NCI-H82 (cell line): Measurements from ENCODE around the gene TSLP.

Experiments
- DNase-seq: peaks from one replicate; lab custom pipeline; 2025; lab: John Stamatoyannopoulos, UW

Gene TSLP

DNA sequence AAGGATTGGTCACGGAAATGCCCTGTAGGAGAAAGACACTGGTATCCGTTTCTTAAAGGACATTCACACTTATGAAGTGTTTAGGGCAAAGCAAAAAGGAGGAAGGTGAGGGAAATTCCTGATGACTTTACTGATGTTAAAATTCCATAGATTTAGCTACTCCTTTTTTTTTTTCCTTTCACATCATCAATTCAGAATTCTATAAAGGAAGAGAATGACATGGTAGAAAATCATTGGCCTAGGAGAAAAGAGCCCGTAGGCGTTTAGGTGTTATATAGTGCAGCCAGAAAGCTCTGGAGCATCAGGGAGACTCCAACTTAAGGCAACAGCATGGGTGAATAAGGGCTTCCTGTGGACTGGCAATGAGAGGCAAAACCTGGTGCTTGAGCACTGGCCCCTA is at the start of gene TSLP:
TSS of gene TSLP (plus strand) at position 301 of the 400 bp plus-strand sequence. CDS start 178 bp downstream, outside the sequence.
- DNase-seq = no peak

DNA sequence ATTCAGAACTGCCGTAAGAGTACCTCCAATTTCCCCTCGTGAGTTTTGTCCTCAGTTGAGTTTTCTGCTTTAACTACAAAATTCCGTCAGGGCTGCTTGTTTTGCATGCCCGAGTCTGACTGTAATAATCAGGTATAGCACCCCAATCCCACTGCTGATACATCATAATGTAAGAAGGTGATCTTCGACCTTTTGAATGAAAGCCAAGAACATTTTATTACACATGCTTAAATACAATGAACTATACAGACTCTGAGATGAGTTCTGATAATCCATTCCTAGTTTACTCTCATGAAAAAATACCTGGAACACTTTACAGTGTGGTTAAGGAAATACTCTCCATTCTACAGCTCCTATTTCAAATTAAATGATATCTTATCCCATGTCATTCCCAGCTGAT is 49.2 kb upstream of the TSLP start:
- no peak for DNase-seq

DNA sequence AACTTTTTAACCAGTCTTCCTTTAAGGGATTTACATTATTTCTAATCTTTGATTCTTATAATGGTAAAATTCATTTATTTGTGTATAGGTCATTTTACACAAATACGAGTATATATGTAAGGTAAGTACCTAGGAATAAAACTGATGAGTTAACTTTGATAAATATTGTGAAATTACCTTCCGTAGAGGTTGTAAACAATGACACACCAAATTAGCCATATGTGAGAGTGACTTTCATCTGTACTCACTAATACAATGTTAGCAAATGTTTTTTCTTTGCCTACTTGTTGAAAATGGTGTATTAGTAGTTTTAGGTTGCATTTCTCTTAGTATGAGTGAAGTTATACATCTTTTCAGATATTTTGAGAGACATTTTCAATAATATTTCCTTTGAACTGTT is 42.6 kb upstream of the TSLP start:
- DNase-seq = no peak

DNA sequence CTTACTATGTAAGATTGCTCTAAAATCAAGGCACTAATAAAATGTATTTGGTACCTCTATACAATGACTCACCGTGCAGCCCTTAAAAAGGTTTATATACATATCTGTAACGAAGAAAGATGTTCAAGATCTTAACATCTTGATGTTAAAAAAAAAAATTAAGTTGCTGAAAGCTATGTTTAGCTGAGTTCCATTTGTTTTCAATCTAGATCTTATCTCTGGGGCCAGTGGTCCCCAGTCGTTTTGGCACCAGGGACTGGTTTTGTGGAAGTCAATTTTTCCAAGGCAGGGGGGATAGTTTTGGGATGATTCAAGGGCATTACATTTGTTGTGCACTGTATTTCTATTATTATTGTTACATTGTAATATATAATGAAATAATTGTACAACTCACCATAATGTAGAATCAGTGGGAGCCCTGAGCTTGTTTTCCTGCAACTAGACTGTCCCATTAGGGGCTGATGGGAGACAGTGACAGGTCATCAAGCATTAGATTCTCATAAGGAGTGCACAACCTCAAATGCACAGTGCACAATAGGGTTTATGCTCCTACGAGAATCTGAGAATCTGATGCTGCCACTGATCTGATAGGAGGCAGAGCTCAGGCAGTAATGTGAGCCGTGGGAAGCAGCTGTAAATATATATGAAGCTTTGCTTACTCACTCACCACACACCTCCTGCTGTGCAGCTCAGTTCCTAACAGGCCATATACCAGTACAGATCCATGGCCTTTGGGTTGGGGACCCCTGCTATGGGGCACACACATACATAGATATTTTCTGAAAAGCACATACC is 27.6 kb upstream of the TSLP start:
- no peak for DNase-seq

DNA sequence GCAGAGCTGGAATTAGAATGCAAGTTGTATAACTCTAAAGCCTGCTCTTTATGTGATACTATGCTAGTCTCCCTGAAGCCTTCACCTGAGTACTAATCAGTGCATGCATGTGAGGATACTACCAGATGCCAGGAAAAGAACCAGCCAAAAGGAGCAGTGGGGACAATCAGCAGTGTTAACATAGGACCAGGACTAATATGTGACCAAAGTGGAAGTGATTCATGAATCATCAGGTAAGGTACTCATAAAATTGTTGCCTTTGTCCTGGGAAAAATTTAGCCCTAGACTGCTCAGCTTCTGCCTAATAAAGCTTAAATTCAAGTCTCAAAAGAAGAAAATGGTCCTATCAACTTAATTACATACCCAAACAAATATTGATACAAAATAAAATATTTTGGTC is 13.4 kb upstream of the TSLP start:
- DNase-seq = no peak

DNA sequence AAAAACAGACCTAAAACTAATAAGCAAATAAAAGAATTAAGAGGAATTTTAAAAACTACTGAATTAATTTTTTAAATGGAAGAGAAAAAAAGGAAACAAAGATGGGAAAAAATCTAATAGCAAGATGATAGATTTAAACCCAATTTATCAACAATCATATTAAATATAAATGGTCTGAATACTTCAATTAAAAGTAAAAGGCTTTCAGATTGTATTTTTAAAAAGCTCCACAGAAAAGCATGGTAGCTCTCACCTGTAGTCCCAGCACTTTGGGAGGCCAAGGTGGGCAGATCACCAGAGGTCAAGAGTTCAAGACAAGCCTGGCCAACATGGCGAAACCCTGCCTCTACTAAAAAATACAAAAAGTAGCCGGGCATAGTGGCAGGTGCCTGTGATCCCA is 11.3 kb upstream of the TSLP start:
- DNase-seq = no peak

DNA sequence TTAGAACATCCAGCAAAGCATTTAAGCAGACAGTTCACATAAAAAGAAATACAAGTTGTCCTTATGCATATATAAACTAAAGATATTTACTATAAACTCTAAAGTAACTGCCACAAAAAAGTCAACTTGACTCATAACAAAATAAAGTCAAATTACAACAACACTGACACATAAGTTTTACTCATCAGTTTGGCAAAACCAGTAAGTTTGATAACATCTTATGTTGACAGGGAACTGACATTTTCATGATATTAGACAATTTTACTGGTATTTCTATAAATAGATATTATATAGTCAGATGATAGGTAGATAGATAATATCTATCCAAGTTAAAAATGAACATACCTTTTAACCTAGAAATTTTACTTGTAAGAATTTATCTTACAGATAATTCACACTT is 9.9 kb upstream of the TSLP start:
- DNase-seq = no peak

DNA sequence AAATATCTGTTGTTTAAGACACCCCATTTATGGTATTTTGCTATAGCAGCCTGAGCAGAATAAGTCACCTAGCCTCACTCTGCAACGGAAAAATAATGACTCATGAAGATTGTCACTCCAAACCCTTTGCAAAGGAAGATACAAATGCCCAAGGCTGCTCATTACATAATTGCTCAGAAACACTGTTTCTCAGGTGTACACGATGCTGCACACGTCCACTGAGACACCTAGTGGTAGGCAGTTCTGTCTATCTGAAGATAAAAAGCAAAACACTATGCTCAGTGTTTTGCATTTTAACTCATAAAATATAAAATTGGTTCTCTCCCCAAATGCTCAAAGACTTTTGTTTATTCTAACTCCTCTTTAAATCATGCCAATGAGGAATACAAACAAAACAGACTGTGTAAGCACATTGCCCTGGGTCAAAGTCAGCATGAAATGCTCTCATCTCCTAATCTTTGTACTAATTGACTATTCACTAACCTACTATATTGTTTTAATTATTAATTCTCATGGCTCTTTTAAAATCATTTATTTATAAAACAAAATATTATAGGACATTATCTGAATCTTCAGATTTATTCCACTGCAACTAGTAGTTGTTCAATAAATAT is 7.7 kb upstream of the TSLP start:
- peak; percentile 35 for DNase-seq

DNA sequence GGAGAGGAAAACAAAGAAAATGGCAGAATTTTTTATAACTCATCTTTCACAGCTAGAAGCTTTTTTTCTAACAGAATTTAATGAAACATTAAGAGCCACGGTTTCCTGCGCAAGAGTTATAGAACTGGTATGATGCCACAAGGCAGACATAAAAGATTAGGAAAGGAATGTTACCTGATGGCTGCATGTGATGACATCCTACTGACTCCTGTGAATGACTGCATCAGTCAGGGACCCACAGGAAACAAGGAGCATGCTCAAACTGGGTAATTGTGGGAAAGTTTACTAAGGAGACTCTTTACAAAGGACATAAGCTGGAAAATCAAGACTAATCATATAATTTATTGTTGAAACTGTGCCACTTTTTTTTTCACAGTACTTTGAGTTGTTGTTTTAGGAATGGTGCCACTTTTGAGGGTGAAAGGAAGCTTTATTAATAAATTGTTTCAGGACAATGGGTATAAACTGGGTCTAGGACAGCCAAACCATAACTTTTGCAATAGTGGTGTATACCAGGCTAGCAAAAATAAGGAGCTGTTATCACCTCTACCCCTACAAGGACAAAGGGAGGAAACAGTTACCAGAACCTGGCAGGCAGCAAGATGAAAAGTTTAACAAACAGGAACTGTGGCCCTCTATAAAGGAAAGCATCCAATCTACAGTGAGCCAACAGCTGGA is 5.1 kb upstream of the TSLP start:
- DNase-seq = no peak

DNA sequence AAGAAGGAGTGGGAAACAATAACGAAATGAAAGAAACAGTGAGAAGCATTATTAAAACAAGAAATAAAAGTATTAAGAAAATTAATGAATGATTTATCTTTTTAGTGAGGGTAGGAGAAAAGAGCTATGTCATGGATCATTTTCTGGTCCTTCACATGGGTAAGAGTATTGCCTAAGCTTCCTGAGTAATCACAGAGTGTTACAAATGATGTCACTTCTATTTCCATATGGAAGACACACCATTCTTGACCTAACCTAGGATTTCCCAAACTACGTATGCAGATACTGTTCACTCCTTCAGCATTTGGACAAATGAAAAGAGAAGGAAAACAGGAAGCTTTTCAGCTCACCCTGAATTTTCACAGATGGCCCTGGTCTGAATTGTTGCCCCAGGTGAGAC is 3.3 kb upstream of the TSLP start:
- DNase-seq = no peak

DNA sequence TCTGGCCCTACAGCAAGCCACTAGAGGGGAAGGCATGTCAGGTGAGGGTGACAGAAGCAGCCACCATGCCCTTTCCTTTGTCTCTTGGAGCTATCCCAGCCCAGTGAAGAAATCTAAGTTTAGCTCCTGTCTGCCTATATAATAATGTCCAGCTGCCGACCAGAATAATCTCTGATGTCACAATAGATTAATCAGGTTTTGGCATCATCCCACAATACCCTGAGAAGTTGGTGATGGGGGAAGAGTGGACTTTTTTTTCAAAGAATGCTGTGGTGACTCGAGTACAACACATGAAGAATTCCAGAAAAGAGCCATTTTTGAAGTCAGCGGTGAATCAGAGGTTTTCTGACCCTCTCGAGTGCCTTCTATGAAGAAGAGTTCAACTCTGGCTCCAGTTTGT is 1.7 kb upstream of the TSLP start:
- peak; percentile 4 for DNase-seq

DNA sequence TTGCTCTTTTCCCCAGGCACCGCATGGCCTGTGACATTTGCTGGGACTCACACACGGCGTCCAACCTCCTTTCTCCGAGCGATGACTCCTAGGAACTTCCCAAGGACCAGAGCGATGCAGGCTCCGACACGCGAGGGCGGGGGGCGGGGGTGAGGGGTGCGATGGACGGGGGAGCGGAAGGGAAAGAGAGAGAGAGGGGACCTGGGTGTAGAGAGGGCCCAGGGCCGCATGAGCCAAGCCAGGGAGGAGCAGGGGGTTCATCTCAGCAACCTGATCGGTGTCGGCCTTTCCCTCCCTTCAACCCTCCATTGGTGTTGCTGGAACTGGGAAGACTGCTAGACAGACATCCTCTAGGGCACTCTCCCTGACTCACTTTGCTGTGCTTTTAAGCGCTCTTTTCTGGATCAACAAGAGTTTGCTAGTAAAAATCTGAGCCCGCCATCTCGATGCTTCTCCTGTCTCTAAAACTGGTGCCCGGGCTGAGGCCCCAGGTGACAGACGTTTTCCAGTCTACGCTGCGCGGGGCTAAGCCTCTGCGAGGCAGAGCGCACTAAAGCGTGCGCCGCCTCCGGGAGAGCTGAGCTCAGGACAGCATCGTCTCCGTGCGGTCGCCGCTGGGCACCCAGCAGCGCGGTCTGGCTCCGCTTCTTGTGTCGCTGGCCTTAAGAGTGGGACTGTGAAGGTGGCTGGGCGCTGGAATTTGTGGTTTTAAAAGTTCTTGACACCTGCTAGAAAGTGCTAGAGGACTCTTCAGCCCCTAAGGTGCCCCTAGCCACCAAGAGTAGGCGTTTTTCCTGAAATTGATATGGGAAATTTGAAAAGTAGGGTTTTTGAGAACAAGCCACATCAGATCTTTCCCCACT is 1.0 kb upstream of the TSLP start:
- no peak for DNase-seq

DNA sequence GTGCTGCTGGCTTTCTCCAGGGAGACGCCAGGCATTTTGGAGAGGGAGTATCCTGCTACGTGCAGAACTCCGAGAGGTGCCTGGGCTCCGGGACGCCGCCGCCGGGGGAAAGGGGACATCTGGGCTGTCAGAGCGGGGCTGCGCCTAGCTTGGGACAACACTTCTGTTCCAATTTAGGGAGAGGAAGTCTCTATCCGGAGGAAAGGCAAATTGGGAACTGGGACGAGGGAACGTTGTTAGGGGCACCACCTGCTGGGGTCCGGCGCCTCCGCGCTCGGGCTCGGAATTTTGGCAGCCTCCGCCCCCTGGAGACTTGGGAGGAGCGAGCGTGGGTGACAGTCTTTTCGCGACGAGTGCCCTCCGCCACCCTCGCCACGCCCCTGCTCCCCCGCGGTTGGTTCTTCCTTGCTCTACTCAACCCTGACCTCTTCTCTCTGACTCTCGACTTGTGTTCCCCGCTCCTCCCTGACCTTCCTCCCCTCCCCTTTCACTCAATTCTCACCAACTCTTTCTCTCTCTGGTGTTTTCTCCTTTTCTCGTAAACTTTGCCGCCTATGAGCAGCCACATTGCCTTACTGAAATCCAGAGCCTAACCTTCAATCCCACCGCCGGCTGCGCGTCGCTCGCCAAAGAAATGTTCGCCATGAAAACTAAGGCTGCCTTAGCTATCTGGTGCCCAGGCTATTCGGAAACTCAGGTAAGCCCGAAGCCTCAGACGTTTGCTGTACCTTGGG is 1.6 kb downstream of the TSLP start:
- peak; percentile 77 for DNase-seq

DNA sequence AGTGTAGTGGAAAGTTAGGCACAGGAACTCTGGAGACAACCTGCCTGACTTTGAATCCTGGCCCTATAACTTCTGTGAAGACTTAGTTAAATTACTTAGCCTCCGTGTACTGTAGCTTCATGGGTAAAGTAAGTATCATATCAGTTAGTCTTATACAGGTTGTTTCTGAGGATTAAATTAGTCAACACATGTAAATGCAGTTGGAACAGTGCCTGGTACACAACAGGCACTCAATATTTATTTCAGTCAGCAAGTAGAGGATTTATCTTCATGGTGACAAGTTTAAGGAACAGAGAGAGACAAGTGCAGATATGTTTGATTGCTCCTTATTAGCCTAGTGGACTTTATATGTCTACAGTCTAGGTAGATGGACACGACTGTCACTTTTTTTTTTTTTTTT is 2.7 kb downstream of the TSLP start:
- no peak for DNase-seq

DNA sequence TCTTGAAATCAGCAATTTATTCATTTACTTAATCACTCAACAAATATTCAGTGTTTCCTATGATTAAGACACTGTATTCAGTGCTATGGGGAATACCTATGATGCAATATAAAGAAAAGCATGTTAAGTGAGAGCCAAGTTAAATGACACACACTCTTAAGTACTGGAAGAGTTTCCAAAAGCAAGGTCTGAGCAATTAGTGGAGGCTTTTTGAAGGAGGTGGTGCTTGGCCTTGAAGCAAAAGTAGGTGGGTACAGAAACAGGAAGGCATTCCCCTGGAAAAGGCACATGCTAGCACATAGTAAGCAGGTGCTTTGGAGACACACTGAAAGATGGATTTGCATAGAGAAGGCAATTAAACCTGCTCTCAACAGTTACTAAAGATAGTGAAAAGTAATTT is 4.0 kb downstream of the TSLP start:
- no peak for DNase-seq

DNA sequence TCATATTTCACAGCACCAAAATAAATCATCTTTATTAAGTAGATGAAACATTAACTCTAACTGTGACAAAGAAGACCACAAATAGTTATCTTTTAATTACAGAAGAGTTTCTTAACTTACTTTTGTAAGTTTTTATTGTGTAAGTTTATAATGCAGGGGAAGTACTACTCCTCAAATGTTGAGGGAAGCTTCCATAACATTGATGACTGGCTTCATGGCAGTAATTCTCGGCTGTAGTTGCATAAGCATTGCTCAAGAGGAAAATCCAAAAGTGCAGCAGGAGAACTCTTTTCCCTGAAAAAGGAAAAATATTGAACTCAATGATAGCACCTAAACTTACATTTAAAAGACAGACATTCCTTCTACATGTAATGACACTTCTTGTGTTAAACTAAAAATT is 4.6 kb downstream of the TSLP start:
- no peak for DNase-seq

DNA sequence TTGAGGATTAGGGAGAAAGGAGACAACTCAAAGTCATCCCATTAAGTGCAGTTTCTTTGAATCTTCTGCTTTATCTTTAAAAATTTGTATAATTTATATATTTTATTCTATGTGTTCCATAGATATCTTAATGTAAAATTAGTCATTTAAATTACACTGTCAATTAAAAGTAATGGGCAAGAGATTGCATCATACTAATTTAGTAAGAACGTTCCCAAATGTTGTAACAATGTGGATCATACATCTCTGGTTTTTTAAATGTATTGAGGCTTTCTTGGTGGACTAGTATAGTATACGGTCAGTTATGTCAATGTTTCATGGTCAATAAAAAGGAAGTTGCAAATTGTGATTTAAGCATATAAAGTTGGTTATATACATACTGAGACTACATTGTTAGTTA is 6.2 kb downstream of the TSLP start:
- DNase-seq = no peak

DNA sequence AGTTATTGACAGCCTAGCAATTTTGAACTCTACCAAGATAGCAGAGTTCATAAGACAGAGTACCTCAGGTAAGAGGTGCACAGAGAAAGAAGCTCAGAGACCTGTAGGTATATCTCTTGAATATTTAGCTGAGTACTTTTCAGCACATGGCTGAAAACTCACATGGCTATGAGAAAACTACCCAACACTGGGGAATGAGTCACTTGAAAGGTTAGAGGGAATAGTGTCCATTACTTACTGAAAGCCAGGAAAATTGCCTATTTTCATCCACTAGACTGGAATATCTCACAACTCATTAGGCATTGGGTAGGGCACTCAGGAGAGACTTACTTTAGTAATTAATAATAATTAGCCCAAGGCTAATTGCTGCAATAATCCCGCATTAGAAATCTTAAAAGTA is 8.3 kb downstream of the TSLP start:
- DNase-seq = no peak

DNA sequence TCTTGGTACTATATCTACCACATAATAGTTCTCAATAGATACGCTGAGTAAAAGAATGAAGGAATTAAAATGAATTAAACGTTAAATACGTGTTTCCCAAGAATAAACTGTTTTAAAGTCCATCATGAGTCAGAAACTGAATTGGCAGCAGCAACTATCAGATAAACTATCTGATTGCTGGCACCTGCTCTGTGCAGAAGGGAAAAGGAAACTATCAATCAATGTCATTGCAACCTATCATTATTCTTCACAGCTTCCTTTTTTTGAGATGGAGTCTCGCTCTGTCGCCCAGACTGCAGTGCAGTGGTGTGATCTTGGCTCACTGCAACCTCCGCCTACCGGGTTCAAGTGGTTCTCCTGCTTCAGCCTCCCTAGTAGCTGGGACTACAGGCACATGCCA is 11.8 kb downstream of the TSLP start:
- DNase-seq = no peak

DNA sequence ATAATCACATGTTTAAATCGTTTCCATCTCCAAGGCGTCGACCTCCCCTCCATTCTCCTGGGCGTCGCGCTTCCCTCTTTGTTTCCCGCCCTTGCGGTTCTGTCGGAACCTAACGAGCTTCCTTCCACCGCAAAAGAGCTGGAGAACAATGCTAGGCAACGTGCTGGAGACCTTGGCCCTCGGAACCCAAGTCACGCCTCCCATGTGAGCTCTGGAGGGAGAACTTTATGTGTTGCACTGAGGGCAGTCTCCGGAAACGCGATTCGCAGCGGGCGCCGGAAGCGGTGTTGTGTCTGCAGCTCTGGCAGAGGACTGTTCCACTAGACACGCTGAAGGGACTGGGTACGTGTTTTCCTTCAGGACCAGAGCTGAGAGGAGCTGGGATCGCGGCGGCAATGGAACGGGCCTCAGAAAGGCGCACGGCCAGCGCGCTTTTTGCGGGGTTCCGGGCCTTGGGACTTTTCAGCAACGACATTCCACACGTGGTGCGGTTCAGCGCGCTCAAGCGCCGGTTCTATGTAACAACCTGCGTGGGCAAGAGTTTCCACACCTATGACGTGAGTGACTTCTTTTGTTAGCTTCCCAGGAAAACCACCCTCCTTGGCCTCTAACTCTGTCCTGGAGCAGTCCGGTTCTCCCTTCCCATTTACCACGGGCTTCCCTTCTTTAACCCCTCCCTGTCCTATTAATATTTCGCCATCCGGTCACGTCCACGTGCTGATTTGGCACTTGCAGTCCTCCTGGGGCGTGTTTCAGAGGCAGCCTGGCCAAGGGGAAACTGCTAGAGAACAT is 20.7 kb downstream of the TSLP start, which contains the start of gene WDR36:
TSS of gene WDR36 (plus strand) at position 287 of the 792 bp plus-strand sequence. CDS start at position 396, 109 bp downstream.
- DNase-seq = peak; percentile 93

DNA sequence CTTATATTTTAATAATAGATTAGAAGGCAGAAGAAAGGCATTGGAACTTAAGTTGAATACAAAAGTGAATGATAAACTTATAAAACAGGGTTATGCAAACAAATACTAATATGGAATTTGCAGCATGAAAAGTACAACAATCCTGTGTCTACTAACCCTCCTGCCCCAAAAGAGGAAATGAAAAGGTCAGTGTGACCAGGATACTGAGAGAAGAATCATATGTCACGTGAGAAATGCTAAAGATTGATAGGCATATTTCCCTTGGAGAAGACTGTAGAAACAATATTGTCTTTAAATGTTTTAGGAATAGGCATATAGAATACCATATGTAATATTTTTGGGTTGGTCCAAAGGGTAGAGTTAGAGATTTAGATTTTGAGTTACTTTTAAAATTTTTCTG is 24.5 kb downstream of the TSLP start:
- no peak for DNase-seq
